ENCODE measurements around the gene DNAAF3. TPM values are rescaled to one million over a fixed set of nuclear protein-coding genes. Genes with fewer than 3 reads are reported as not detected.
"Not testable (repeated sequence)": the region's sequence is repeated elsewhere in the genome, so short reads cannot be mapped to it uniquely, and the experiment has no call there.

DNAAF3 gene
- total RNA-seq, 1 experiment from 2014 or later: 4.2 TPM

DNA sequence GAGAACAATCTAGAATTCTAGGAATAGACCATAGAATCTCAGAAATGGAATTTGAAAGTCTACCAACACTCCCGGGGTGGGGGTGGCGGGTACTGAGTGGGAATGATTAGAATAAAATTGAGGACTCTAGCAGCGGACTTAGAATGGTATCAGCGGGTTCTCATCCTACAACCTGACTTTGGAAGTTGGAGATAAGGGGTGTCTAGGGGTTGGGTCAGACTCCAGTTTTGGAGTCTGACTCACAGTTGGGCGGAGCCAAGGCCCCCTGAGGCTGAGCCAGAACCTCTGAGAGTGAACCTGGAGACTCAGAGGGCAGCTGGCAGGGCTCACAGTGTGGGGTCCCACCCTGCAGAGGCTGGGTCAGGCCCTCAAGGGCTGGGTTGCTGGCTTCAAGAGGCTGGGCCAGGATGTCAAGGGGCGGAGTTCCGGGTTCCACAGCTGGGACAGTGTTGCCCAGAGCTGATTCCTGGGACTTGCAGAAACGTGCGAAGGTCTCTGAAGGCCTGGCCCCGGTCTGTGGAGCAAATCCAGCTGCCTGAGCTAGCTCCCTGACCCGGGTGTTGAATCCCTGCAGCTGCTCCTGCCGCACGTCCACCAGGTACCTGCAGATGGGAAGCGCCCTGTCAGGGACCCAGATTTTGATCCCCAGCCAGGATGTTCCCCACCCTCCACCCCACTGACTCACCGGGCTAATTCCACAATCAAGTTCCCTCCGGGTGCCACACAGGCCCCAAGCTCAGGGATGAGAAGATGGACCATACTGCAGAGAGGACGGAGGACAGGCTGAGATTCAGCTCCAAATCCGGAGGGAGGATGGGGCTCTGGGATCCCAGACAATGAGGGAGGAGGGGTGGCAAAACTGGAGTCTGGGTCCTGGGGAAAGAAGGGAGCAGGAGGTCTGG lies 7.3 kb downstream of the DNAAF3 start:
- no peaks in the 10 kb centered on the region; the same call in 1 of the 2 replicates for H3K4me1 ChIP-seq (ENCODE audit: low read length)
- H3K4me3 ChIP-seq (ENCODE audit: low read length): no peak overlapping the region
- no peak overlapping the region for H3K27ac ChIP-seq (ENCODE audit: low read length)
- H3K36me3 ChIP-seq (ENCODE audit: insufficient read depth, low read length): no peaks in the 10 kb centered on the region
- H4K20me1 ChIP-seq (ENCODE audit: insufficient read depth, low read depth, low read length): no peaks in the 10 kb centered on the region
- no peaks in the 10 kb centered on the region for H3K27me3 ChIP-seq (ENCODE audit: low read length)
- no peak overlapping the region for H2AFZ ChIP-seq (ENCODE audit: low read length)
- H3K9ac ChIP-seq (ENCODE audit: low read length): no peak overlapping the region
- H3K4me2 ChIP-seq (ENCODE audit: low read depth, low read length, poor library complexity, severe bottlenecking): no peak overlapping the region
- DNase-seq: peak; percentile 70
- no peaks in the 10 kb centered on the region for H3K9me2 ChIP-seq (replicated peaks; ENCODE audit: insufficient read depth, low read length)
- H3K9me3 ChIP-seq (ENCODE audit: low read length): no peaks in the 10 kb centered on the region
- no peaks in the 10 kb centered on the region for H3K79me2 ChIP-seq (ENCODE audit: low read length)

DNA sequence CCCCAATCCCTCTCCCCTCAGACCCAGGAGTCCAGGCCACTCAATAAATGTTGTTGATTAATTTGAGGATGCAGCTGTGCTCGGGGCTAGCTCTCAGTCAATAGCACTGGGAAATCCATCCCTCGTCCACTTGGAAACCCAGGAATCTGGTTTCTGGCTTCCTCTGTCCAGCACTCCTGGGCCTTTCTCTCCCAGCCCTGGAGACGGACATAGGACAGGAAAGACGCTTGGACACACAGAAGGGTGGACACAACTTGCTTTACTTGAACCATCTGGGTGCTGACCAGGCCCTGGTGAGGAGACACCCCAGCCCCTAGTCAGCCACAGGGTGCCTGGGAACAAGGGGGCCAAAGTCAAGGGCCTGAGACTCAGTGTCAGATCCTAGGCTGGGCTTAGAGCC lies 8.0 kb downstream of the DNAAF3 start:
- H3K9ac ChIP-seq (ENCODE audit: low read length): no peak overlapping the region
- no peak for DNase-seq
- H3K9me3 ChIP-seq (ENCODE audit: low read length): no peaks in the 10 kb centered on the region
- H3K79me2 ChIP-seq (ENCODE audit: low read length): no peaks in the 10 kb centered on the region
- H3K4me3 ChIP-seq (ENCODE audit: low read length): no peak overlapping the region
- no peaks in the 10 kb centered on the region for H3K27me3 ChIP-seq (ENCODE audit: low read length)
- no peaks in the 10 kb centered on the region for H3K36me3 ChIP-seq (ENCODE audit: insufficient read depth, low read length)
- no peaks in the 10 kb centered on the region for H3K9me2 ChIP-seq (replicated peaks; ENCODE audit: insufficient read depth, low read length)
- no peak overlapping the region for H3K27ac ChIP-seq (ENCODE audit: low read length)
- no peak overlapping the region for H2AFZ ChIP-seq (ENCODE audit: low read length)
- no peak overlapping the region for H3K4me2 ChIP-seq (ENCODE audit: low read depth, low read length, poor library complexity, severe bottlenecking)
- H4K20me1 ChIP-seq (ENCODE audit: insufficient read depth, low read depth, low read length): no peaks in the 10 kb centered on the region
- no peaks in the 10 kb centered on the region; the same call in 1 of the 2 replicates for H3K4me1 ChIP-seq (ENCODE audit: low read length)

DNA sequence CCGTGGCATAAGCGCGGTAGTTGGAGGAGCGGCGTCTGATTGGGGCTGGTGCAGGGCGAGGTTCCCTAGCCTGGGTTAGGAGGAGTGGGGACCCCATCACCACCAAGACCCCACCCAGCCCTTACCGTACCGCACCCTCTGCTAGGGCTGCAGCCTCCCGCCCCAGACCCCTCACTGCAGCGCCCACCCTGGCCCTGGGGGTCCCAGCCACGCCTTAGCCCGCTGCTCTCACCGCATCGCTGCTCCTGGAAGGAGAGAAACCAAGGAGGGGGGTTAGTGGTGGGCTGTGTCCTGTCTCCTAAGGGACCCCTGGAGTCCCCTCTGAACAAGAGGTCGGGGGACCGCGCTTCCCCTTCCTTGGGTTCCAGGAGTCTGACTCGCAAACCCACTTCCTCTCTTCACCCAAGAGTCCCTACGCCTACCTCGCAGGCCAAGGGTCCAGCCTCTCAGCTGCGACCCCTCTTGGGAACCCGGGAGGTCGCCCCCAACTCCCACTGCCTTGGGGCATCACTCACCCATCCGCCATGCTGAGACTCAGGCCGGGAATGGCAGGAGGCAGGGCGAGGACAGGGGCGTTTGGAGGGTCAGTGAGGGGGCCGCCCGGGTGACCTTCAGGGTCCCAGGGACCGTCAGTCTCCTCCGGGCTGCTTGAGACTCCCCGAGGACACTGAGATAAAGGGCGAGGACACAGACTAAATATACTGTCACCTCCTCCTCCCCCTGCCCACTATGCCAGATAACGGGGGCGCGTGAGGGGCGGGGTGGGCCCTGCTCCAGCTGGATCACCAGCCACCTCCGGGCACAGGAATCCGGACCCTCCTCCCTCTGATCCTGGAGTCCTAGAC lies 9.1 kb downstream of the DNAAF3 start, which contains the start of gene TNNI3:
TSS of gene TNNI3 (minus strand) at position 669 of the 845 bp plus-strand sequence. CDS start at position 526, 143 bp downstream.
- no peak within 1 kb of the TSS for H2AFZ ChIP-seq (ENCODE audit: low read length)
- no peak for DNase-seq
- H3K9me3 ChIP-seq (ENCODE audit: low read length): peaks cover 6% of the 10 kb centered on the region; the same call in 1 of the 2 replicates
- H3K4me2 ChIP-seq (ENCODE audit: low read depth, low read length, poor library complexity, severe bottlenecking): no peak within 1 kb of the TSS
- H3K27me3 ChIP-seq (ENCODE audit: low read length): no peaks in the 10 kb centered on the region
- H3K79me2 ChIP-seq (ENCODE audit: low read length): no peaks in the 10 kb centered on the region
- H4K20me1 ChIP-seq (ENCODE audit: insufficient read depth, low read depth, low read length): no peaks in the 10 kb centered on the region
- no peaks in the 10 kb centered on the region; the same call in 1 of the 2 replicates for H3K4me1 ChIP-seq (ENCODE audit: low read length)
- no peak within 1 kb of the TSS for H3K9ac ChIP-seq (ENCODE audit: low read length)
- no peak within 1 kb of the TSS for H3K4me3 ChIP-seq (ENCODE audit: low read length)
- H3K36me3 ChIP-seq (ENCODE audit: insufficient read depth, low read length): no peaks in the 10 kb centered on the region
- no peak within 1 kb of the TSS for H3K27ac ChIP-seq (ENCODE audit: low read length)
- no peaks in the 10 kb centered on the region for H3K9me2 ChIP-seq (replicated peaks; ENCODE audit: insufficient read depth, low read length)

DNA sequence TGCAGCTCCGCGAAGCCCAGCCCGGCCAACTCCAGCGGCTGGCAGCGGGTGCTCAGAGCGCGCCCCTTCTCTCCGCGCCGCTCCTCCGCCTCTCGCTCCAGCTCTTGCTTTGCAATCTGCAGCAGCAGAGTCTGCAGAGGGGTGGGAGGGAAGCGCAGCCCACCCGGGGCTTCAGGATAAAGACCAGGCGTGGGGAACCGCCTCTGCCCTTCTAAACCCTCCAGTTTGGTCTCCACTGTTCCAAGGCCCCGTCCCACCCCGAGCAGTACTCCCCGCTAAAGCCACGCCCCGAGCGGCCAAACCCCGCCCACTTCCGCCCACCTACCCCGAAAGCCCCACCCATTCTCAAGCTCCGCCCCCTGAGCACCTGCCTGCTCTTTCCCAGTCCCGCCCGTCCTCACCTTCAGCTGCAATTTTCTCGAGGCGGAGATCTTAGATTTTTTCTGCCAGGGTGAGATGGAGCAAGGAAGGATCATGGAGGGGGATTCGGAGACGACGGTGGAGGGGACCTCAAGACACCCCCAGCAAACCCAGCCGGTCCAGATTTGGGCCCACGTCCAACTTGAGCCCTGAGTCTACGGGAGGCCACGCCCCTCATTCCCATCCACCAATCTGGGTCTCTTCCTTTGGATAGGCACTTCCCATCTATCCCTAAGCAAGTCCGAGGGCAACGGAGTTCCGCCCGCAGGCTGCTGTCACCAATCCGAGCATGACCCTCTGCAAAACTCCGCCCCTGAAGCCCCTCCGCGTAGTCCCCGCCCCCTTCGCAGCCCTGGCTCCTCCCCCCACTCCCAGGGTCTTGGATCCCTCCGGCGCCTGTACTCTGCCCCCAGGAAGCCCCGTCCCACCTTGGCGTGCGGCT lies 10.0 kb downstream of the DNAAF3 start:
- no peak overlapping the region for H2AFZ ChIP-seq (ENCODE audit: low read length)

DNA sequence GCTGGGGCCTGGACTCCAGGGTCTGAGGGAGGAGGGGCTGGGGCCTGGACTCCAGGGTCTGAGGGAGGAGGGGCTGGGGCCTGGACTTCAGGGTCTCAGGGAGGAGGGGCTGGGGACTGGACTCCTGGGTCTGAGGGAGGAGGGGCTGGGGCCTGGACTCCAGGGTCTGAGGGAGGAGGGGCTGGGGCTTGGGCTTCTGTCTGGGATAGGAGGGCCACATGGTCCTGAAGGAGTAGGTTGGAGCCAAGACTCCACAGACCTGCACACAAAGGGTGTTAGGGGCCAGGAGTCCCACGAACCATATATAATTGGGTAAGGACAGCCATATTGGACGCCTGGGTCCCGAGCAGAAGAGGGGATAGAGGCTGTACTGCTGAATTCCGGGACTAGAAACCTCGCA lies 10.6 kb downstream of the DNAAF3 start:
- H4K20me1 ChIP-seq (ENCODE audit: insufficient read depth, low read depth, low read length); H3K4me2 ChIP-seq (ENCODE audit: low read depth, low read length, poor library complexity, severe bottlenecking): not testable (repeated sequence)

More for the DNA sequence above, 10.0 kb downstream of the DNAAF3 start:
- H3K36me3 ChIP-seq (ENCODE audit: insufficient read depth, low read length): peaks cover 3% of the 10 kb centered on the region; the same call in 1 of the 2 replicates
- DNase-seq: peak; percentile 76
- no peaks in the 10 kb centered on the region for H4K20me1 ChIP-seq (ENCODE audit: insufficient read depth, low read depth, low read length)
- no peaks in the 10 kb centered on the region; the same call in 1 of the 2 replicates for H3K4me1 ChIP-seq (ENCODE audit: low read length)
- H3K4me2 ChIP-seq (ENCODE audit: low read depth, low read length, poor library complexity, severe bottlenecking): no peak overlapping the region
- H3K4me3 ChIP-seq (ENCODE audit: low read length): no peak overlapping the region
- no peaks in the 10 kb centered on the region for H3K27me3 ChIP-seq (ENCODE audit: low read length)
- H3K9me2 ChIP-seq (replicated peaks; ENCODE audit: insufficient read depth, low read length): no peaks in the 10 kb centered on the region
- peaks cover 13% of the 10 kb centered on the region for H3K9me3 ChIP-seq (ENCODE audit: low read length)
- no peak overlapping the region for H3K9ac ChIP-seq (ENCODE audit: low read length)
- no peak overlapping the region for H3K27ac ChIP-seq (ENCODE audit: low read length)
- no peaks in the 10 kb centered on the region for H3K79me2 ChIP-seq (ENCODE audit: low read length)

DNA sequence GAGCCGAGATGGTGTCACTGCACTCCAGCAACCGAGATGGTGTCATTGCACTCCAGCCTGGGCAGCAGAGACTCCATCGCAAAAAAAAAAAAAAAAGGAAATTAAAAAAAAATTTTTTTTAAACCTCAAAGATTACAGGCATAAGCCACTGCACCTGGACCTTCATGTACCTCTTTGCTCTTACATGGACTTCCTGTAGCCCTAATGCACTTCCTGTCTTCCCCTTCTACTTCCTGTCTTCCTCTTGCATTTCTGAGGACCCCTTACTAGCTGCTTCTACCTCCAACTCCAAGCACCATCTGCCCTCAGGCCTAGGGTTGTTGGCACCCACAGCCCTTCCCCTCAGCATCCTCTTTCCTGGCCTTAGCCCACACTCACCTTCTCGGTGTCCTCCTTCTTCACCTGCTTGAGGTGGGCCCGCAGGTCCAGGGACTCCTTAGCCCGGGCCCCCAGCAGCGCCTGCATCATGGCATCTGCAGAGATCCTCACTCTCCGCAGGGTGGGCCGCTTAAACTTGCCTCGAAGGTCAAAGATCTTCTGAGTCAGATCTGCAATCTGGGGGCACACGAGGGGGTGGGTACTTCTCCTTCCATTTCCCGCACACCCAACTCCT lies 12.7 kb downstream of the DNAAF3 start:
- Histone ChIP-seq H3K36me3 (ENCODE audit: insufficient read depth, low read length) (peaks cover 4% of the 10 kb centered on the region; the same call in 1 of the 2 replicates), H2AFZ (ENCODE audit: low read length) (peak overlapping the region; percentile 76), H3K9me2 (replicated peaks; ENCODE audit: insufficient read depth, low read length) (no peaks in the 10 kb centered on the region), H3K27ac (ENCODE audit: low read length) (no peak overlapping the region), H3K4me3 (ENCODE audit: low read length) (no peak overlapping the region), H3K4me2 (ENCODE audit: low read depth, low read length, poor library complexity, severe bottlenecking) (no peak overlapping the region), H3K27me3 (ENCODE audit: low read length) (no peaks in the 10 kb centered on the region), H3K4me1 (ENCODE audit: low read length) (no peaks in the 10 kb centered on the region), H3K9me3 (ENCODE audit: low read length) (peaks cover 15% of the 10 kb centered on the region), H3K79me2 (ENCODE audit: low read length) (no peaks in the 10 kb centered on the region), H3K9ac (ENCODE audit: low read length) (no peak overlapping the region), H4K20me1 (ENCODE audit: insufficient read depth, low read depth, low read length) (no peaks in the 10 kb centered on the region)
- peak; percentile 63 for DNase-seq

More for the DNA sequence above, 10.6 kb downstream of the DNAAF3 start:
- H3K9me3 ChIP-seq (ENCODE audit: low read length): peaks cover 15% of the 10 kb centered on the region
- H3K9me2 ChIP-seq (replicated peaks; ENCODE audit: insufficient read depth, low read length); H3K9ac ChIP-seq (ENCODE audit: low read length); DNase-seq; H3K27me3 ChIP-seq (ENCODE audit: low read length); H3K4me1 ChIP-seq (ENCODE audit: low read length); H3K79me2 ChIP-seq (ENCODE audit: low read length); H3K36me3 ChIP-seq (ENCODE audit: insufficient read depth, low read length); H3K4me3 ChIP-seq (ENCODE audit: low read length); H3K27ac ChIP-seq (ENCODE audit: low read length); H2AFZ ChIP-seq (ENCODE audit: low read length): not testable (repeated sequence)

DNA sequence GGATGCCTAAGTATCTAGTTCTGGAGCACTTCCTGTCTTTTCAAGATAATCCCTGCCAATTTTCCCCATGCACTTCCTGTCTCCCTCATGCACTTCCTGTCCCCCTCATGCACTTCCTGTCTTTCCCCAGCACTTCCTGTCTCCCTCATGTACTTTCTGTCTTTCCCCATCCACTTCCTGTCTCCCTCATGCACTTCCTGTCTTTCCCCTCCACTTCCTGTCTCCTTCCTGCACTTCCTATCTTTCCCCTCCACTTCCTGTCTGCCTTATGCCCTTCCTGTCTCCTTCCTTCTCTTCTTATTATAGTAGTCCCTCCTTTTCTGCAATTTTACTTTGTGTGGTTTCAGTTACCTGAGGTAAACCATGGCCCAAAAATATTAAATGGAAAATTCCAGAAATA lies 14.4 kb downstream of the DNAAF3 start:
- Histone ChIP-seq H3K27me3 (ENCODE audit: low read length) (no peaks in the 10 kb centered on the region), H4K20me1 (ENCODE audit: insufficient read depth, low read depth, low read length) (no peaks in the 10 kb centered on the region), H3K9me3 (ENCODE audit: low read length) (peaks cover 15% of the 10 kb centered on the region), H3K36me3 (ENCODE audit: insufficient read depth, low read length) (peaks cover 4% of the 10 kb centered on the region; the same call in 1 of the 2 replicates), H3K27ac (ENCODE audit: low read length) (no peak overlapping the region), H3K9me2 (replicated peaks; ENCODE audit: insufficient read depth, low read length) (no peaks in the 10 kb centered on the region), H3K4me1 (ENCODE audit: low read length) (peaks cover under 1% of the 10 kb centered on the region; the same call in 1 of the 2 replicates), H3K4me2 (ENCODE audit: low read depth, low read length, poor library complexity, severe bottlenecking) (no peak overlapping the region), H2AFZ (ENCODE audit: low read length) (peak overlapping the region; percentile 52), H3K9ac (ENCODE audit: low read length) (no peak overlapping the region), H3K4me3 (ENCODE audit: low read length) (peak overlapping the region; percentile 48), H3K79me2 (ENCODE audit: low read length) (no peaks in the 10 kb centered on the region)
- DNase-seq: peak; percentile 92
